ENCODE data around the gene NRP2.

- no peak for TF ChIP-seq CTCF (conservative IDR thresholded peaks at IDR 0.05 in 1 of 2, IDR thresholded peaks at IDR 0.05 in 1 of 2; ENCODE audit: extremely low read depth in 1 of 2, insufficient read depth in 1 of 2, low read depth in 1 of 2, low read length in 2 of 2)
- TF ChIP-seq EZH2 (IDR thresholded peaks at IDR 0.05; ENCODE audit: borderline replicate concordance, low read length): no peak
Observed at GRCh38 chr2:205665791-205666190, 16.5 kb upstream of the NRP2 start.

Measured in mammary epithelial cell (primary cell).